Left lung (tissue), 10 donors: ENCODE measurements around the gene SIGLEC10. TPM values are rescaled to one million over a fixed set of nuclear protein-coding genes. Genes with fewer than 3 reads are reported as not detected.

Experiments
- ATAC-seq: fragments of 200-7000 bp; cut with Tn5 transposase; one replicate; pipeline ENCODE4 v1.9.1; 2020; ENCODE audit warnings: moderate library complexity
- DNase-seq, 4 donors: peaks; one replicate each; pipeline ENCODE4 v3.0.0-alpha.2; 2013 to 2020
- H3K27ac ChIP-seq, 2 donors: fragments of 200-600 bp; sonication (generic) in 1 of 2; one replicate each; pipeline versions ENCODE4 v1.5.0 to v1.8.0; 2020 to 2021
- H3K27me3 ChIP-seq, 2 donors: fragments of 200-600 bp; sonication (generic) in 1 of 2; one replicate each; pipeline versions ENCODE4 v1.5.0 to v1.8.0; 2020 to 2021
- H3K36me3 ChIP-seq, 2 donors: fragments of 200-600 bp; sonication (generic) in 1 of 2; one replicate each; pipeline versions ENCODE4 v1.5.0 to v1.8.0; 2020 to 2021
- H3K4me1 ChIP-seq, 2 donors: fragments of 200-600 bp; one replicate each; pipeline ENCODE4 v1.8.0; 2021
- H3K4me3 ChIP-seq, 2 donors: fragments of 200-600 bp; sonication (generic) in 1 of 2; one replicate each; pipeline versions ENCODE4 v1.5.0 to v1.8.0; 2020 to 2021; ENCODE audit warnings: mild to moderate bottlenecking in 1 of 2
- H3K9me3 ChIP-seq, 2 donors: fragments of 200-600 bp; sonication (generic) in 1 of 2; one replicate each; pipeline versions ENCODE4 v1.5.0 to v1.8.0; 2020 to 2021
- intact Hi-C, 2 donors: fragments of 100-400 bp; cut with DNase I; formaldehyde crosslinking; loops; one replicate each; pipeline versions ENCODE4 v1.11.2 to v1.14.2; 2022
- polyA plus RNA-seq, 6 donors: library from polyadenylated mRNA; unstranded; fragments of 120-200 nt; gene quantifications; one replicate each; pipeline ENCODE4 v1.2.1, GENCODE V29; 2013; ENCODE audit not compliant: insufficient read length in 6 of 6
- total RNA-seq, 2 donors: library from RNA; stranded (reverse); fragmentation: NEBNext Ultra II Directional; extraction: Animal tissue kit (Norgen Biotek cat#: 25700); gene quantifications; one replicate each; pipeline ENCODE4 v1.2.1, GENCODE V29; 2021
- TF ChIP-seq, protein P1 (sequence below), 2 donors: fragments of 200-600 bp; sonication (generic) in 1 of 2; IDR thresholded peaks; one replicate each; pipeline versions ENCODE4 v1.5.0 to v1.8.0; 2021; ENCODE audit warnings: antibody characterized with exemption in 2 of 2
- donor health status: DM: no; HTN: yes; CAD: no.
- donor health status: DM: no; HTN: no; CAD: no.

The SIGLEC10 gene
- total and polyA plus RNA-seq, 8 donors: 1.3 to 119 (median 1.7) TPM

GRCh38 chr19:51433043-51433442 lies 15.6 kb upstream of the SIGLEC10 start:
- no peaks in the 10 kb centered on the region for H3K9me3 ChIP-seq
- H3K27ac ChIP-seq: peak overlapping the region in 1 of 2 donors; percentile 67
- ATAC-seq (no peak), DNase-seq (no peak)
- TF ChIP-seq, protein P1, sequence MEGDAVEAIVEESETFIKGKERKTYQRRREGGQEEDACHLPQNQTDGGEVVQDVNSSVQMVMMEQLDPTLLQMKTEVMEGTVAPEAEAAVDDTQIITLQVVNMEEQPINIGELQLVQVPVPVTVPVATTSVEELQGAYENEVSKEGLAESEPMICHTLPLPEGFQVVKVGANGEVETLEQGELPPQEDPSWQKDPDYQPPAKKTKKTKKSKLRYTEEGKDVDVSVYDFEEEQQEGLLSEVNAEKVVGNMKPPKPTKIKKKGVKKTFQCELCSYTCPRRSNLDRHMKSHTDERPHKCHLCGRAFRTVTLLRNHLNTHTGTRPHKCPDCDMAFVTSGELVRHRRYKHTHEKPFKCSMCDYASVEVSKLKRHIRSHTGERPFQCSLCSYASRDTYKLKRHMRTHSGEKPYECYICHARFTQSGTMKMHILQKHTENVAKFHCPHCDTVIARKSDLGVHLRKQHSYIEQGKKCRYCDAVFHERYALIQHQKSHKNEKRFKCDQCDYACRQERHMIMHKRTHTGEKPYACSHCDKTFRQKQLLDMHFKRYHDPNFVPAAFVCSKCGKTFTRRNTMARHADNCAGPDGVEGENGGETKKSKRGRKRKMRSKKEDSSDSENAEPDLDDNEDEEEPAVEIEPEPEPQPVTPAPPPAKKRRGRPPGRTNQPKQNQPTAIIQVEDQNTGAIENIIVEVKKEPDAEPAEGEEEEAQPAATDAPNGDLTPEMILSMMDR (IDR thresholded peaks at IDR 0.05): no peak
- no peak overlapping the region for H3K4me3 ChIP-seq
- intact Hi-C loops: no loop called here
- H3K36me3 ChIP-seq: no peaks in the 10 kb centered on the region
- peaks cover 0 to 53% of the 10 kb centered on the region in 2 donors for H3K4me1 ChIP-seq
- peaks cover 0 to 25% of the 10 kb centered on the region in 2 donors for H3K27me3 ChIP-seq

DNA sequence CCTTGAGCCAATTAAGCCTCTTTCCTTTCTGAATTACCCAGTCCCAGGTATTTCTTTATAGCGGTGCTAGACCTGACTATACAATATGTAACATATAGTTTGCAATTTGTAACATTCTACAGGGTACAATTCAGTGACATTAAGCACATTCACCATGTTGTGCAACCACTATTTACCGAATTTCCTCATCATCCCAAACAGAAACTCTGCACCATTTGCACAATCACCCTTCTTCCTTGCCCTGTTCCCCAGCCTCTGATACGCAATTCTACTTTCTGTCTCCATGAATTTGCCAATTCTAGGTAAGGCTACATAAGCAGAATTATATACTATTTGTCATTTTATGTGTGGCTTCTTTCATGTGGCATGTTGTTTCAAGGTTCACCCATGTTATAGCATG lies 13.7 kb upstream of the SIGLEC10 start:
- peak; percentile 25 for ATAC-seq

DNA sequence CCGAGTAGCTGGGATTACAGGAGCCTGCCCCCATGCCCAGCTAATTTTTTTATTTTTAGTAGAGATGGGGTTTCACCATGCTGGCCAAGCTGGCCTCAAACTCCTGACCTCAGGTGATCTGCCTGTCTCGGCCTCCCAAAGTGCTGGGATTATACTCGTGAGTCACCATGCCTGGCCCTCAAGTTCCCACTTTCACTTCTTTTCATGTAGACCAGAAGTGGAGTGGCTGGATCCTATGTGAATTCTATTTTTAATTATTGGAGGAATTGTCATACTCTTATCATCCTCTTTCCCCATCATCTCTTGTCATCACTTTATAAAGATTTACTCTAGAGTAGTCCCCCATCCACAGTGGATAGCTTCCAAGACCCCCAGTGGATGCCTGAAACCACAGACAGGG lies 12.8 kb upstream of the SIGLEC10 start:
- TF ChIP-seq, protein P1 (IDR thresholded peaks at IDR 0.05): no peak
- no peaks in the 10 kb centered on the region for H3K9me3 ChIP-seq
- H3K4me1 ChIP-seq: peaks cover 0 to 60% of the 10 kb centered on the region in 2 donors
- DNase-seq (no peak), ATAC-seq (no peak)
- intact Hi-C loops: no loop called here
- peaks cover 0 to 19% of the 10 kb centered on the region in 2 donors for H3K27me3 ChIP-seq
- H3K27ac ChIP-seq: peak overlapping the region in 1 of 2 donors; percentile 88
- no peak overlapping the region for H3K4me3 ChIP-seq
- H3K36me3 ChIP-seq: no peaks in the 10 kb centered on the region

More for the DNA sequence above, 13.7 kb upstream of the SIGLEC10 start:
- Histone ChIP-seq H3K27me3 (peaks cover 0 to 18% of the 10 kb centered on the region in 2 donors), H3K27ac (peak overlapping the region in 1 of 2 donors; percentile 88), H3K4me3 (no peak overlapping the region), H3K36me3 (no peaks in the 10 kb centered on the region), H3K4me1 (peaks cover 0 to 60% of the 10 kb centered on the region in 2 donors), H3K9me3 (no peaks in the 10 kb centered on the region)
- no peak for DNase-seq
- TF ChIP-seq, protein P1 (IDR thresholded peaks at IDR 0.05): no peak
- intact Hi-C loops: no loop called here

- Histone ChIP-seq H3K4me1 (peaks cover 0 to 43% of the 10 kb centered on the region in 2 donors), H3K27ac (peak overlapping the region in 1 of 2 donors; percentile 48), H3K9me3 (no peaks in the 10 kb centered on the region), H3K4me3 (no peak overlapping the region), H3K36me3 (no peaks in the 10 kb centered on the region), H3K27me3 (peaks cover 0 to 23% of the 10 kb centered on the region in 2 donors)
- DNase-seq: peak in 1 of 4 donors; percentile 50
- peak; percentile 42 for ATAC-seq
- TF ChIP-seq, protein P1 (IDR thresholded peaks at IDR 0.05): no peak
- intact Hi-C loops: no loop called here
Measured at GRCh38 chr19:51427201-51427600, 9.8 kb upstream of the SIGLEC10 start.

- intact Hi-C loops: no loop called here
- DNase-seq: peak; percentile 66 to 99 (median 90)
- peak overlapping the region in 1 of 2 donors; percentile 20 for H3K4me3 ChIP-seq
- H3K27me3 ChIP-seq: peaks cover 0 to 54% of the 10 kb centered on the region in 2 donors
- H3K4me1 ChIP-seq: peaks cover 0 to 45% of the 10 kb centered on the region in 2 donors
- no peaks in the 10 kb centered on the region for H3K9me3 ChIP-seq
- peak; percentile 98 for ATAC-seq
- TF ChIP-seq, protein P1 (IDR thresholded peaks at IDR 0.05): peak; percentile 99 to 100
- H3K36me3 ChIP-seq: no peaks in the 10 kb centered on the region
- H3K27ac ChIP-seq: no peak overlapping the region
Measured at GRCh38 chr19:51422053-51422448, 4.6 kb upstream of the SIGLEC10 start.
